Activated CD4-positive, alpha-beta memory T cell treated with anti-CD3 and anti-CD28 coated beads, Interleukin-2, amount 10 ng/mL, durations not matched to agents 7 days and 5 days (primary cell): ENCODE measurements around the gene IQCN. TPM values are rescaled to one million over a fixed set of nuclear protein-coding genes. Genes with fewer than 3 reads are reported as not detected.

Experiments used
- CTCF ChIA-PET: fragments of 350-600 bp; sonication (Branson Sonifier 250); formaldehyde crosslinking; loops from one replicate; lab custom pipeline; 2021; ENCODE audit warnings: antibody characterized with exemption, inconsistent platforms; lab: Charles Lee
- POLR2A ChIA-PET: fragments of 350-600 bp; sonication (Branson Sonifier 250); formaldehyde crosslinking; loops from one replicate; lab custom pipeline; 2021; ENCODE audit warnings: antibody characterized with exemption; lab: Charles Lee
- DNase-seq: peaks from one replicate; pipeline ENCODE4 v3.0.0-alpha.2; 2020
- H3K27ac Mint-ChIP-seq: one replicate; pipeline ENCODE4 v1.8.0; 2021; ENCODE audit warnings: mild to moderate bottlenecking, mixed read lengths
- H3K27me3 Mint-ChIP-seq: one replicate; pipeline ENCODE4 v1.8.0; 2021; ENCODE audit warnings: mixed read lengths
- H3K36me3 Mint-ChIP-seq: one replicate; pipeline ENCODE4 v1.8.0; 2021; ENCODE audit warnings: low read depth, mixed read lengths
- H3K4me1 Mint-ChIP-seq: one replicate; pipeline ENCODE4 v1.8.0; 2021; ENCODE audit warnings: mixed read lengths
- H3K4me3 Mint-ChIP-seq: one replicate; pipeline ENCODE4 v1.8.0; 2021; ENCODE audit warnings: mild to moderate bottlenecking, mixed read lengths
- H3K9me3 Mint-ChIP-seq: one replicate; pipeline ENCODE4 v1.8.0; 2021; ENCODE audit warnings: mixed read lengths
- total RNA-seq, 2 experiments: library from RNA; stranded (reverse); gene quantifications; one replicate each; pipeline ENCODE4 v1.2.3, GENCODE V29; 2021

IQCN gene
- total RNA-seq, 2 experiments from 2014 or later: 1.6 to 1.7 TPM

- no peak overlapping the region for H3K4me3 Mint-ChIP-seq
- no peaks in the 10 kb centered on the region for H3K9me3 Mint-ChIP-seq
- CTCF ChIA-PET: interaction anchor here (13.8 kb wide), 1 partner anchor 32 kb away, joined by 393 read pairs; the partner anchor contains the start of gene JUND
- peaks cover 50% of the 10 kb centered on the region for H3K36me3 Mint-ChIP-seq
- POLR2A ChIA-PET: interaction anchor here (1.0 to 25.3 kb wide), 3 partner anchors 8 to 30 kb away, joined by 3 to 1184 read pairs (median 335); partner anchors contain the start of genes IQCN, JUND and LSM4
- DNase-seq: no peak
- H3K27ac Mint-ChIP-seq: no peak overlapping the region
- H3K27me3 Mint-ChIP-seq: no peaks in the 10 kb centered on the region
- H3K4me1 Mint-ChIP-seq: peaks cover 37% of the 10 kb centered on the region
These were observed 36.7 kb upstream of the IQCN start for GRCh38 chr19:18310966-18311365.

DNA sequence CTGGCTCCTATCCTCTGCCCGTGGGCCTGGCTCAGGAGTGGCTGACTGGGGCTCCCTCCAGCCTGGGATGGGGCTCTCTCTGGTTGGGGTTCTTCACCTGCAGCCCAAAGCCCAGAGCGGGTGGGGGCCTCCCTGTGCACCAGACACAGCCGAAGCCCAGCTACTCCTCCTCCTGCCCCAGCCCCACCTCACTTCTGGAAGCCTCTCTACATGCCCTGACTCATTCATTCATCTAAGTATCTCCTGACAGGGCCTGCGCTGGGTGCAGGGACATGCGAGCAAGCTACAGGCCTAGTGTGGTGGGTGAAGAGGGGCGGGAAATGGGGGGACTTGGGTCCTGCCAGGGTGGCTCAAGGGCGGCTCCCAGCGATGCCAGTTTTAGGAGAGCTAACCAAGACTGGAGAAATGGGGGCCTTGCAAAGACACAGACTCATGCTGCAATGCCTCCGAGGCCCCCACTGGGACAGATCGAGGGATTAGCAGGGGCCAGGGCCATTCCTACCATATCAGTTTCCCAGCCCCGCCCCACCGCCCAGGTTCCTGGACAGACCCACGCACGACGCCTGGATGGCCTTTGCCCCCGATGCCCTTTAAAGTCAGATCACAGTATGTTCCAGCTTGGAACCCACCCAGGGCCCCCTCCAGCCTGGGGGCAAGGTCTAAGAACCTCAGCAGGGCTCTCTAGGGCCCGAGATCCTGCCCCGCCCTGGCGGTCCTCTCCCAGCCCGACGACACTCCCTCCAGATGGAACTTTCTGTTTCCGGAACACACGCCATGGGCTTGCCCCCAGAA lies 36.1 kb upstream of the IQCN start:
- POLR2A ChIA-PET: interaction anchor here (1.0 to 25.3 kb wide), 4 partner anchors 9 to 30 kb away, joined by 3 to 1184 read pairs (median 172); partner anchors contain the start of genes IQCN, JUND and LSM4
- Mint-ChIP-seq H3K27ac (peak overlapping the region; percentile 49), H3K36me3 (peaks cover 52% of the 10 kb centered on the region), H3K27me3 (no peaks in the 10 kb centered on the region), H3K4me1 (peaks cover 38% of the 10 kb centered on the region), H3K4me3 (no peak overlapping the region), H3K9me3 (no peaks in the 10 kb centered on the region)
- no peak for DNase-seq
- CTCF ChIA-PET: interaction anchor here (13.8 kb wide), 1 partner anchor 31 kb away, joined by 393 read pairs; the partner anchor contains the start of gene JUND

GRCh38 chr19:18309525-18310064 lies 35.3 kb upstream of the IQCN start:
- POLR2A ChIA-PET: interaction anchor here (1.0 to 25.3 kb wide), 4 partner anchors 9 to 29 kb away, joined by 3 to 1184 read pairs (median 172); partner anchors contain the start of genes IQCN, JUND and LSM4
- Mint-ChIP-seq H3K4me3 (no peak overlapping the region), H3K27me3 (no peaks in the 10 kb centered on the region), H3K36me3 (peaks cover 59% of the 10 kb centered on the region), H3K4me1 (peaks cover 43% of the 10 kb centered on the region), H3K27ac (no peak overlapping the region), H3K9me3 (no peaks in the 10 kb centered on the region)
- no peak for DNase-seq
- CTCF ChIA-PET: interaction anchor here (3.4 to 13.8 kb wide), 2 partner anchors 29 to 30 kb away, joined by 46 to 393 read pairs; partner anchors contain the start of gene JUND

- no peak overlapping the region for H3K27ac Mint-ChIP-seq
- H3K36me3 Mint-ChIP-seq: peaks cover 60% of the 10 kb centered on the region
- H3K9me3 Mint-ChIP-seq: no peaks in the 10 kb centered on the region
- no peaks in the 10 kb centered on the region for H3K27me3 Mint-ChIP-seq
- ChIA-PET CTCF (interaction anchor here (1.1 to 3.4 kb wide), 2 partner anchors 8 to 29 kb away, joined by 4 to 46 read pairs; partner anchors contain the start of gene JUND), POLR2A (interaction anchor here (1.7 to 25.3 kb wide), 3 partner anchors 10 to 28 kb away, joined by 8 to 1184 read pairs (median 335); partner anchors contain the start of genes IQCN, JUND and LSM4)
- H3K4me1 Mint-ChIP-seq: peaks cover 42% of the 10 kb centered on the region
- DNase-seq: no peak
- peak overlapping the region; percentile 13 for H3K4me3 Mint-ChIP-seq
These were observed 34.7 kb upstream of the IQCN start for GRCh38 chr19:18308948-18309325.

DNA sequence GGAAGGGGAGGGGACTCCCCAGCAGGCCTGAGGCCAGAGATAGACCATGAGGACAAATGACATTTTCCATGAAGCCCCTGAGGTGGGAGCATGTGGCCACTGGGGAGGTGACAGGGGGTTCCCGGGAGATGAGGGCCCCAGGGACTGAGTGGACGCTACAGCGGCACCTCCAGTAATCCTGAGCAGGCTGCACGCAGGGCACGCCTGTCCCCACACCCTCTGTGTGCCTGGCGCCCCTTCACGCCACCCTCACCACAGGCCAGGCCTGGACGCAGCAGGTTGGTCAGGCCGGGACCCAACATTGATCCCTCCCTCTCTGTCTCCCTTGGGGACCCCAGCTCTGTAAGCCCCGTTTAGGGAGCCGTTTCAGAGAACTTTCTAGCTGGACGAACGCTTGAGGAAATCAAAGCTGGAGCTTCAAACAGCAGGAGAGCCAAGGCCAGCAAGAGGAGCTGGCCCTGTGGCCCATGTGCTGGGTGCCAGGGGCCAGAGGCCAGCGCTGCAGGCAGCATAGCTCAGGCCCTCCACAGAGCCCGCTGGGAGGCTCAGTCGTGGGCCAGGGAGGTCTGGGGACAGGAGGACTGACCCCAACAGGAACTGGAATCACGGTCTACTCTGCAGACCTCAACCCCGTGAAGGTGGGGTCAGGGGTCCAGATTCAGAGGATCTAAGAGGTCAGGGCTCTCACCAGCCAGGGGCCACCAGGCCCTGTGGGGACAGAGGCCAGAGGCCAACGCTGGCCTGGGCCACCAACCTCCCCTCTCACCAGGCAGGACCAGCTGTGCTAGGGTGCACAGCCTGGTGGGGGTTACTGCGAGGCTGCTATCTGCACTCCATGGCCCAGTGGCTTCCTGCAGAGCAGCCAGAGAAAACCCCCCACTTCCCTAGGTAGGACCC lies 34.0 kb upstream of the IQCN start:
- DNase-seq: no peak
- POLR2A ChIA-PET: interaction anchor here (1.7 to 25.3 kb wide), 4 partner anchors 11 to 110 kb away, joined by 7 to 1184 read pairs (median 172); partner anchors contain the start of genes IQCN, JUND, LSM4 and SSBP4
- Mint-ChIP-seq H3K4me3 (no peak overlapping the region), H3K9me3 (no peaks in the 10 kb centered on the region), H3K27ac (peak overlapping the region; percentile 94), H3K27me3 (no peaks in the 10 kb centered on the region), H3K36me3 (peaks cover 65% of the 10 kb centered on the region), H3K4me1 (peaks cover 46% of the 10 kb centered on the region)
- CTCF ChIA-PET: interaction anchor here (1.1 to 3.4 kb wide), 2 partner anchors 9 to 28 kb away, joined by 4 to 46 read pairs; partner anchors contain the start of gene JUND

GRCh38 chr19:18307271-18307681 lies 33.0 kb upstream of the IQCN start:
- Mint-ChIP-seq H3K9me3 (no peaks in the 10 kb centered on the region), H3K27me3 (no peaks in the 10 kb centered on the region), H3K27ac (peak overlapping the region; percentile 94), H3K4me3 (peak overlapping the region; percentile 93), H3K36me3 (peaks cover 60% of the 10 kb centered on the region), H3K4me1 (peaks cover 48% of the 10 kb centered on the region)
- peak; percentile 37 for DNase-seq
- CTCF ChIA-PET: interaction anchor here (0.5 to 3.4 kb wide), 7 partner anchors 13 to 103 kb away, joined by 3 to 46 read pairs (median 3); partner anchors contain the start of gene JUND
- POLR2A ChIA-PET: interaction anchor here (0.8 to 25.3 kb wide), 7 partner anchors 12 to 111 kb away, joined by 3 to 1184 read pairs (median 7); partner anchors contain the start of genes IQCN, JUND, LSM4 and SSBP4

DNA sequence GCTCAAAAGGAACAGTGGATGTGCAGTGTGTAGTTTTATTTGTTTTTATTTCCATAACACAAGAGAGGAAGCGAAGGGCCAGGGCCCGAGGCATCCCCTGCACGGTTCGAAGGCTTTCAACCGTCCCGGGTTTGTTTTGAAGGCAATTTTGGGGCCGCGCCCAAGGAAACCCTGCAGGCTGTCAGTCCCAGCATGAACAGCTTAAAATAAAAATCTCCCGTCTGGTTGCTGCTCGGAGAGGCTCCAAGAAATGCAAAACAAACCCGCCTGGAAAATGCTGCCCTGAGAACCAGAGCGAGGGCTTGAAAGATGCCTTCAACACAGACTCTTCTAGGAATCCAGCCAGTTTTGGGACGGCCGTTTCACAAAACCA lies 32.6 kb upstream of the IQCN start:
- peak overlapping the region; percentile 94 for H3K27ac Mint-ChIP-seq
- peaks cover 51% of the 10 kb centered on the region for H3K4me1 Mint-ChIP-seq
- H3K9me3 Mint-ChIP-seq: no peaks in the 10 kb centered on the region
- DNase-seq: peak; percentile 41
- H3K27me3 Mint-ChIP-seq: no peaks in the 10 kb centered on the region
- ChIA-PET CTCF (interaction anchor here (0.5 to 3.4 kb wide), 7 partner anchors 14 to 104 kb away, joined by 3 to 46 read pairs (median 3); partner anchors contain the start of gene JUND), POLR2A (interaction anchor here (0.8 to 25.3 kb wide), 7 partner anchors 12 to 112 kb away, joined by 3 to 1184 read pairs (median 7); partner anchors contain the start of genes IQCN, JUND, LSM4 and SSBP4)
- H3K36me3 Mint-ChIP-seq: peaks cover 60% of the 10 kb centered on the region
- H3K4me3 Mint-ChIP-seq: peak overlapping the region; percentile 93

GRCh38 chr19:18306209-18306887 lies 32.1 kb upstream of the IQCN start:
- CTCF ChIA-PET: interaction anchor here (0.5 to 6.7 kb wide), 8 partner anchors 14 to 104 kb away, joined by 3 to 261 read pairs (median 4); partner anchors contain the start of gene JUND
- Mint-ChIP-seq H3K4me1 (peaks cover 52% of the 10 kb centered on the region), H3K27ac (peak overlapping the region; percentile 94), H3K4me3 (peak overlapping the region; percentile 93), H3K9me3 (no peaks in the 10 kb centered on the region), H3K36me3 (peaks cover 60% of the 10 kb centered on the region), H3K27me3 (no peaks in the 10 kb centered on the region)
- no peak for DNase-seq
- POLR2A ChIA-PET: interaction anchor here (0.8 to 25.3 kb wide), 11 partner anchors 10 to 112 kb away, joined by 3 to 1184 read pairs (median 8); partner anchors contain the start of genes IQCN, JUND, LSM4 and SSBP4

DNA sequence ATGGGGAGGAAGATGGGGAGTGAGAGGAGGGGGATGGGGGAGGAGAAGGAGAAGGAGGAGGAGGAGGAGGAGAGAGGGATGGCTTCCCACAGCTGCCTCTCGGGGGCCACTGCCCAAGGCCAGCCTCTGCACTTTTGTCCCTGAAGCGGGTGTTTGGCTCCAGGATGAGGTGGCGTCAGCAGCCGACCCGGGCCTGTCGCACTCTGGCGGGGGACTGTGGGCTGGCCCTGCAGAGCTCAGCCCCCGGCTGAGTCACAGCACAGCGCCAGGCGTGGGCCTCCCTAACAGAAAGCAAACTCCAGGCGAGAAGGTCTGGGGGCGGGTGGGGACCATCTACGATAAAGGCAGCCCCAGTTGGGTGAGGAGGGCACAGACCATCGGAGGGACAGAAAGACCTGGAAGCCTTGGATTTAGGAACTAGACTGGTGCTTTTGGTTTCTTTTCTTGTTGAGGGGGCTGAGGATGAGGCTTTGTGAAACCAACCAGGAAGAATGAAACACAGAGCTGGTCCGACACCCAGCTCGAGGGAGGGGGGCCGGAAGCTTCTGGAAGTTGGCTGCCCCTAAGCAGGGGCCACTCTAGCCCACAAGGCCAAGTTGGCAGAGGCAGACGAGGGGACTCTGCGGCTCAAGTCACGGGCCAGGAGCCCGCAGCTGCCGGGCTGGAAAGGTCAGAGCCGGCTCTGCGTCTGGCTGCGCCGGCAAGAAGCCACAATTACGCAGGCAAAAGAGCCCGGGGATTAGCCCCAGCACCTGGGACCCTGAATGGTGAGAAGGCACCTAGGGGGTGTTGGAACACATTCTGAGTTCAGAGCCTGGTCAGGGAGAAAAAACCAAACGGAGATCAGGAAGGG lies 30.4 kb upstream of the IQCN start:
- Mint-ChIP-seq H3K4me1 (peaks cover 53% of the 10 kb centered on the region), H3K36me3 (peaks cover 47% of the 10 kb centered on the region), H3K27me3 (no peaks in the 10 kb centered on the region), H3K27ac (peak overlapping the region; percentile 94), H3K4me3 (peak overlapping the region; percentile 93), H3K9me3 (no peaks in the 10 kb centered on the region)
- POLR2A ChIA-PET: interaction anchor here (0.6 to 12.9 kb wide), 17 partner anchors 8 to 216 kb away, joined by 3 to 709 read pairs (median 5); partner anchors contain the start of genes JUND, LSM4, MPV17L2 and SSBP4
- CTCF ChIA-PET: interaction anchor here (0.6 to 6.7 kb wide), 13 partner anchors 10 to 130 kb away, joined by 3 to 261 read pairs (median 4); partner anchors contain the start of genes IQCN, JUND and LSM4
- peak; percentile 86 for DNase-seq

GRCh38 chr19:18304208-18304457 lies 29.9 kb upstream of the IQCN start:
- ChIA-PET CTCF (interaction anchor here (0.9 to 6.7 kb wide), 10 partner anchors 10 to 130 kb away, joined by 3 to 261 read pairs (median 12); partner anchors contain the start of genes IQCN, JUND and LSM4), POLR2A (interaction anchor here (0.8 to 12.9 kb wide), 12 partner anchors 12 to 125 kb away, joined by 3 to 709 read pairs (median 9); partner anchors contain the start of genes JUND, LSM4, MPV17L2 and SSBP4)
- peak; percentile 36 for DNase-seq
- Mint-ChIP-seq H3K27ac (peak overlapping the region; percentile 94), H3K9me3 (no peaks in the 10 kb centered on the region), H3K4me1 (peaks cover 55% of the 10 kb centered on the region), H3K27me3 (no peaks in the 10 kb centered on the region), H3K36me3 (peaks cover 49% of the 10 kb centered on the region), H3K4me3 (peak overlapping the region; percentile 93)
